Measurements from ENCODE around the gene DNAI4. TPM values are rescaled to one million over a fixed set of nuclear protein-coding genes. Genes with fewer than 3 reads are reported as not detected.

Gene DNAI4
- total and polyA plus RNA-seq, 2 experiments from 2014 or later: 0.90 to 3.8 TPM

DNA sequence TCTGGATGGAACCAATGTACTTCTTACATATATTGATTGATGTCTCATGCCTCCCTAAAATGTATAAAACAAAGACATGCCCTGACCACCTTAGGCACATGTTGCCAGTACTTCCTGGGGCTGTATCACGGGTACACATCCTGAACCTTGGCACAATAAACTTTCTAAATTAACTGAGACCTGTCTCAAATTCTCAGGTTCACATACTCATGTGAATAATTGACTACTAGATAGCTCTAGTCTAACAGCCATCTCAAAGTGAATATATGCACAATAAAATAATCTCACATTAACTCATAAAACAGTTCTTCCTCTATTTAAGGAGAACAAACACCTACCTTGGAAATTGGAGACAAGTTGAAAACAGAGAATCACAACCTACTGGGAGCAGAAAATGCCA lies 5.6 kb downstream of the DNAI4 start:
- Mint-ChIP-seq H3K4me1 (peaks cover 11% of the 10 kb centered on the region), H3K9me3 (peaks cover 2% of the 10 kb centered on the region; the same call in 2 of the 3 replicates), H3K4me3 (no peak overlapping the region), H3K27ac (no peak overlapping the region), H3K27me3 (ENCODE audit: insufficient read depth, low read depth, poor library complexity) (peaks cover 2% of the 10 kb centered on the region), H3K36me3 (ENCODE audit: low read depth) (peaks cover 32% of the 10 kb centered on the region)
- H3K27me3 ChIP-seq (ENCODE audit: insufficient read depth): no peaks in the 10 kb centered on the region
- H3K27ac ChIP-seq (ENCODE audit: low read depth): no peak overlapping the region
- DNase-seq (ENCODE audit: low spot score) (no peak), ATAC-seq (no peak)
- no peak overlapping the region for H3K4me2 ChIP-seq
- no peaks in the 10 kb centered on the region for H3F3A ChIP-seq (replicated peaks; ENCODE audit: low read depth)
- no peak for TF ChIP-seq STAT1 (IDR thresholded peaks at IDR 0.05; ENCODE audit: unreplicated experiment)
- no peak for TF ChIP-seq EZH2phosphoT487 (IDR thresholded peaks at IDR 0.05; ENCODE audit: unreplicated experiment)
- TF ChIP-seq JUNB (IDR thresholded peaks at IDR 0.05; ENCODE audit: unreplicated experiment): no peak
- TF ChIP-seq, protein P1, sequence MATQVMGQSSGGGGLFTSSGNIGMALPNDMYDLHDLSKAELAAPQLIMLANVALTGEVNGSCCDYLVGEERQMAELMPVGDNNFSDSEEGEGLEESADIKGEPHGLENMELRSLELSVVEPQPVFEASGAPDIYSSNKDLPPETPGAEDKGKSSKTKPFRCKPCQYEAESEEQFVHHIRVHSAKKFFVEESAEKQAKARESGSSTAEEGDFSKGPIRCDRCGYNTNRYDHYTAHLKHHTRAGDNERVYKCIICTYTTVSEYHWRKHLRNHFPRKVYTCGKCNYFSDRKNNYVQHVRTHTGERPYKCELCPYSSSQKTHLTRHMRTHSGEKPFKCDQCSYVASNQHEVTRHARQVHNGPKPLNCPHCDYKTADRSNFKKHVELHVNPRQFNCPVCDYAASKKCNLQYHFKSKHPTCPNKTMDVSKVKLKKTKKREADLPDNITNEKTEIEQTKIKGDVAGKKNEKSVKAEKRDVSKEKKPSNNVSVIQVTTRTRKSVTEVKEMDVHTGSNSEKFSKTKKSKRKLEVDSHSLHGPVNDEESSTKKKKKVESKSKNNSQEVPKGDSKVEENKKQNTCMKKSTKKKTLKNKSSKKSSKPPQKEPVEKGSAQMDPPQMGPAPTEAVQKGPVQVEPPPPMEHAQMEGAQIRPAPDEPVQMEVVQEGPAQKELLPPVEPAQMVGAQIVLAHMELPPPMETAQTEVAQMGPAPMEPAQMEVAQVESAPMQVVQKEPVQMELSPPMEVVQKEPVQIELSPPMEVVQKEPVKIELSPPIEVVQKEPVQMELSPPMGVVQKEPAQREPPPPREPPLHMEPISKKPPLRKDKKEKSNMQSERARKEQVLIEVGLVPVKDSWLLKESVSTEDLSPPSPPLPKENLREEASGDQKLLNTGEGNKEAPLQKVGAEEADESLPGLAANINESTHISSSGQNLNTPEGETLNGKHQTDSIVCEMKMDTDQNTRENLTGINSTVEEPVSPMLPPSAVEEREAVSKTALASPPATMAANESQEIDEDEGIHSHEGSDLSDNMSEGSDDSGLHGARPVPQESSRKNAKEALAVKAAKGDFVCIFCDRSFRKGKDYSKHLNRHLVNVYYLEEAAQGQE (IDR thresholded peaks at IDR 0.05; ENCODE audit: unreplicated experiment): no peak
- TF ChIP-seq NANOG (IDR thresholded peaks at IDR 0.05; ENCODE audit: borderline replicate concordance): no peak
- no peaks in the 10 kb centered on the region for H3K9me2 ChIP-seq (ENCODE audit: insufficient read depth)
- H3K4me1 ChIP-seq (ENCODE audit: insufficient read depth): peaks cover 10% of the 10 kb centered on the region; the same call in 1 of the 2 replicates
- peaks cover 35% of the 10 kb centered on the region for H3K79me2 ChIP-seq (replicated peaks; ENCODE audit: insufficient read depth)
- H3K36me3 ChIP-seq (ENCODE audit: insufficient read depth): no peaks in the 10 kb centered on the region
- H2AFZ ChIP-seq: no peak overlapping the region
- peaks cover 5% of the 10 kb centered on the region; the same call in 1 of the 2 replicates for H4K20me1 ChIP-seq (replicated peaks; ENCODE audit: insufficient read depth)
- no peak overlapping the region for H3K4me3 ChIP-seq

DNA sequence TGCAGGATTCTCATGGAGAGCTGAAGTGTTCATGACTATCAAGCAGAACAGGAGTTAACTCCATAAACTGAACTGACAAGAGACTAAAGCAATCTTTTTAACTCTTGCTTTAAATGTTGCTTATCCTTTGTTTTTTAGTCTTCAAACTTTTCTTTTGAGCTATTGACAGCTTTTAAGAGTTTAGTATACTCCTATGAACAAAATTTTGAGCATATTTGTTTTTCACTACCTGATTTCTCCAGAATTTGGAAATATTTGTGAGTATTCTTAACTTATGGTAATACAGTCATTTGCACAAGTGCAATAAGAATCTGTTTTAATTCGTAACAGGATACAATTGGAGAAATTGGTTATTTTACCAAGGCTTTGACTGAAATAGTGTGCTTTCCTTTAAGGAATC lies 7.2 kb downstream of the DNAI4 start:
- H3K9me3 Mint-ChIP-seq: peaks cover 2% of the 10 kb centered on the region; the same call in 2 of the 3 replicates
- H3K4me3 Mint-ChIP-seq: no peak overlapping the region
- H3K4me3 ChIP-seq: no peak overlapping the region
- H3K27ac ChIP-seq (ENCODE audit: low read depth): no peak overlapping the region
- H3K79me2 ChIP-seq (replicated peaks; ENCODE audit: insufficient read depth): peaks cover 19% of the 10 kb centered on the region; the same call in 1 of the 2 replicates
- H3K36me3 ChIP-seq (ENCODE audit: insufficient read depth): no peaks in the 10 kb centered on the region
- no peaks in the 10 kb centered on the region for H3K27me3 ChIP-seq (ENCODE audit: insufficient read depth)
- H3K36me3 Mint-ChIP-seq (ENCODE audit: low read depth): peaks cover 33% of the 10 kb centered on the region
- peaks cover 11% of the 10 kb centered on the region for H3K4me1 ChIP-seq (ENCODE audit: insufficient read depth)
- H4K20me1 ChIP-seq (replicated peaks; ENCODE audit: insufficient read depth): no peaks in the 10 kb centered on the region; the same call in 1 of the 2 replicates
- ATAC-seq: no peak
- no peaks in the 10 kb centered on the region for H3F3A ChIP-seq (replicated peaks; ENCODE audit: low read depth)
- no peak for DNase-seq (ENCODE audit: low spot score)
- H3K9me2 ChIP-seq (ENCODE audit: insufficient read depth): no peaks in the 10 kb centered on the region
- H2AFZ ChIP-seq: no peak overlapping the region
- no peaks in the 10 kb centered on the region for H3K27me3 Mint-ChIP-seq (ENCODE audit: insufficient read depth, low read depth, poor library complexity)
- peaks cover 12% of the 10 kb centered on the region for H3K4me1 Mint-ChIP-seq
- no peak overlapping the region for H3K4me2 ChIP-seq
- no peak overlapping the region for H3K27ac Mint-ChIP-seq
- TF ChIP-seq, protein P2, sequence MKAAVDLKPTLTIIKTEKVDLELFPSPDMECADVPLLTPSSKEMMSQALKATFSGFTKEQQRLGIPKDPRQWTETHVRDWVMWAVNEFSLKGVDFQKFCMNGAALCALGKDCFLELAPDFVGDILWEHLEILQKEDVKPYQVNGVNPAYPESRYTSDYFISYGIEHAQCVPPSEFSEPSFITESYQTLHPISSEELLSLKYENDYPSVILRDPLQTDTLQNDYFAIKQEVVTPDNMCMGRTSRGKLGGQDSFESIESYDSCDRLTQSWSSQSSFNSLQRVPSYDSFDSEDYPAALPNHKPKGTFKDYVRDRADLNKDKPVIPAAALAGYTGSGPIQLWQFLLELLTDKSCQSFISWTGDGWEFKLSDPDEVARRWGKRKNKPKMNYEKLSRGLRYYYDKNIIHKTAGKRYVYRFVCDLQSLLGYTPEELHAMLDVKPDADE (IDR thresholded peaks at IDR 0.05): no peak
- TF ChIP-seq, protein P3, sequence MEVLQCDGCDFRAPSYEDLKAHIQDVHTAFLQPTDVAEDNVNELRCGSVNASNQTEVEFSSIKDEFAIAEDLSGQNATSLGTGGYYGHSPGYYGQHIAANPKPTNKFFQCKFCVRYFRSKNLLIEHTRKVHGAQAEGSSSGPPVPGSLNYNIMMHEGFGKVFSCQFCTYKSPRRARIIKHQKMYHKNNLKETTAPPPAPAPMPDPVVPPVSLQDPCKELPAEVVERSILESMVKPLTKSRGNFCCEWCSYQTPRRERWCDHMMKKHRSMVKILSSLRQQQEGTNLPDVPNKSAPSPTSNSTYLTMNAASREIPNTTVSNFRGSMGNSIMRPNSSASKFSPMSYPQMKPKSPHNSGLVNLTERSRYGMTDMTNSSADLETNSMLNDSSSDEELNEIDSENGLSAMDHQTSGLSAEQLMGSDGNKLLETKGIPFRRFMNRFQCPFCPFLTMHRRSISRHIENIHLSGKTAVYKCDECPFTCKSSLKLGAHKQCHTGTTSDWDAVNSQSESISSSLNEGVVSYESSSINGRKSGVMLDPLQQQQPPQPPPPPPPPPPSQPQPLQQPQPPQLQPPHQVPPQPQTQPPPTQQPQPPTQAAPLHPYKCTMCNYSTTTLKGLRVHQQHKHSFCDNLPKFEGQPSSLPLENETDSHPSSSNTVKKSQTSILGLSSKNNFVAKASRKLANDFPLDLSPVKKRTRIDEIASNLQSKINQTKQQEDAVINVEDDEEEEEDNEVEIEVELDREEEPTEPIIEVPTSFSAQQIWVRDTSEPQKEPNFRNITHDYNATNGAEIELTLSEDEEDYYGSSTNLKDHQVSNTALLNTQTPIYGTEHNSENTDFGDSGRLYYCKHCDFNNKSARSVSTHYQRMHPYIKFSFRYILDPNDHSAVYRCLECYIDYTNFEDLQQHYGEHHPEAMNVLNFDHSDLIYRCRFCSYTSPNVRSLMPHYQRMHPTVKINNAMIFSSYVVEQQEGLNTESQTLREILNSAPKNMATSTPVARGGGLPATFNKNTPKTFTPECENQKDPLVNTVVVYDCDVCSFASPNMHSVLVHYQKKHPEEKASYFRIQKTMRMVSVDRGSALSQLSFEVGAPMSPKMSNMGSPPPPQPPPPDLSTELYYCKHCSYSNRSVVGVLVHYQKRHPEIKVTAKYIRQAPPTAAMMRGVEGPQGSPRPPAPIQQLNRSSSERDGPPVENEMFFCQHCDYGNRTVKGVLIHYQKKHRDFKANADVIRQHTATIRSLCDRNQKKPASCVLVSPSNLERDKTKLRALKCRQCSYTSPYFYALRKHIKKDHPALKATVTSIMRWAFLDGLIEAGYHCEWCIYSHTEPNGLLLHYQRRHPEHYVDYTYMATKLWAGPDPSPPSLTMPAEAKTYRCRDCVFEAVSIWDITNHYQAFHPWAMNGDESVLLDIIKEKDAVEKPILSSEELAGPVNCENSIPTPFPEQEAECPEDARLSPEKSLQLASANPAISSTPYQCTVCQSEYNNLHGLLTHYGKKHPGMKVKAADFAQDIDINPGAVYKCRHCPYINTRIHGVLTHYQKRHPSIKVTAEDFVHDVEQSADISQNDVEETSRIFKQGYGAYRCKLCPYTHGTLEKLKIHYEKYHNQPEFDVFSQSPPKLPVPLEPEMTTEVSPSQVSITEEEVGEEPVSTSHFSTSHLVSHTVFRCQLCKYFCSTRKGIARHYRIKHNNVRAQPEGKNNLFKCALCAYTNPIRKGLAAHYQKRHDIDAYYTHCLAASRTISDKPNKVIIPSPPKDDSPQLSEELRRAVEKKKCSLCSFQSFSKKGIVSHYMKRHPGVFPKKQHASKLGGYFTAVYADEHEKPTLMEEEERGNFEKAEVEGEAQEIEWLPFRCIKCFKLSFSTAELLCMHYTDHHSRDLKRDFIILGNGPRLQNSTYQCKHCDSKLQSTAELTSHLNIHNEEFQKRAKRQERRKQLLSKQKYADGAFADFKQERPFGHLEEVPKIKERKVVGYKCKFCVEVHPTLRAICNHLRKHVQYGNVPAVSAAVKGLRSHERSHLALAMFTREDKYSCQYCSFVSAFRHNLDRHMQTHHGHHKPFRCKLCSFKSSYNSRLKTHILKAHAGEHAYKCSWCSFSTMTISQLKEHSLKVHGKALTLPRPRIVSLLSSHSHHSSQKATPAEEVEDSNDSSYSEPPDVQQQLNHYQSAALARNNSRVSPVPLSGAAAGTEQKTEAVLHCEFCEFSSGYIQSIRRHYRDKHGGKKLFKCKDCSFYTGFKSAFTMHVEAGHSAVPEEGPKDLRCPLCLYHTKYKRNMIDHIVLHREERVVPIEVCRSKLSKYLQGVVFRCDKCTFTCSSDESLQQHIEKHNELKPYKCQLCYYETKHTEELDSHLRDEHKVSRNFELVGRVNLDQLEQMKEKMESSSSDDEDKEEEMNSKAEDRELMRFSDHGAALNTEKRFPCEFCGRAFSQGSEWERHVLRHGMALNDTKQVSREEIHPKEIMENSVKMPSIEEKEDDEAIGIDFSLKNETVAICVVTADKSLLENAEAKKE (CRISPR knock-in tag; IDR thresholded peaks at IDR 0.05): no peak
- no peak for TF ChIP-seq EZH2 (IDR thresholded peaks at IDR 0.05; ENCODE audit: low read depth, unreplicated experiment)
- TF ChIP-seq, protein P4, sequence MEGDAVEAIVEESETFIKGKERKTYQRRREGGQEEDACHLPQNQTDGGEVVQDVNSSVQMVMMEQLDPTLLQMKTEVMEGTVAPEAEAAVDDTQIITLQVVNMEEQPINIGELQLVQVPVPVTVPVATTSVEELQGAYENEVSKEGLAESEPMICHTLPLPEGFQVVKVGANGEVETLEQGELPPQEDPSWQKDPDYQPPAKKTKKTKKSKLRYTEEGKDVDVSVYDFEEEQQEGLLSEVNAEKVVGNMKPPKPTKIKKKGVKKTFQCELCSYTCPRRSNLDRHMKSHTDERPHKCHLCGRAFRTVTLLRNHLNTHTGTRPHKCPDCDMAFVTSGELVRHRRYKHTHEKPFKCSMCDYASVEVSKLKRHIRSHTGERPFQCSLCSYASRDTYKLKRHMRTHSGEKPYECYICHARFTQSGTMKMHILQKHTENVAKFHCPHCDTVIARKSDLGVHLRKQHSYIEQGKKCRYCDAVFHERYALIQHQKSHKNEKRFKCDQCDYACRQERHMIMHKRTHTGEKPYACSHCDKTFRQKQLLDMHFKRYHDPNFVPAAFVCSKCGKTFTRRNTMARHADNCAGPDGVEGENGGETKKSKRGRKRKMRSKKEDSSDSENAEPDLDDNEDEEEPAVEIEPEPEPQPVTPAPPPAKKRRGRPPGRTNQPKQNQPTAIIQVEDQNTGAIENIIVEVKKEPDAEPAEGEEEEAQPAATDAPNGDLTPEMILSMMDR (conservative IDR thresholded peaks at IDR 0.05; ENCODE audit: low read depth in 2 of 2): no peak
